MM.1S (cell line): ENCODE data around the gene SLC39A6.

ENCODE experiments used
- CTCF ChIP-seq: fragments of 300-600 bp; sonication (generic); IDR thresholded peaks from 2 replicates; pipeline ENCODE4 v1.5.1; 2016; ENCODE audit warnings: antibody characterized with exemption, low read length, mixed read lengths
- EZH2 ChIP-seq: fragments of 300-600 bp; sonication (generic); optimal IDR thresholded peaks from 2 replicates; pipeline ENCODE3; 2017; ENCODE audit warnings: low read depth, mild to moderate bottlenecking, antibody characterized with exemption, low read length, mixed read lengths
- EZH2phosphoT487 ChIP-seq: fragments of 300-600 bp; sonication (generic); IDR thresholded peaks from 2 replicates; pipeline ENCODE4 v1.6.1; 2018; ENCODE audit warnings: antibody characterized with exemption, low read length

GRCh38 chr18:36132756-36133155, 3.6 kb upstream of the SLC39A6 start:
- TF ChIP-seq CTCF = no peak
- no peak for TF ChIP-seq EZH2phosphoT487
- no peak for TF ChIP-seq EZH2
